22Rv1 (cell line): ENCODE measurements around the gene LYZL6.

Source experiments
- H3K27ac ChIP-seq: fragments of 450-650 bp; 2 replicates; pipeline ENCODE4 v1.5.1; 2017
- ZFX ChIP-seq: fragments of 450-650 bp; IDR thresholded peaks from 2 replicates; pipeline ENCODE4 v1.6.1; 2017; ENCODE audit warnings: antibody characterized with exemption, borderline replicate concordance
- TF ChIP-seq, protein P1 (sequence below): fragments of 450-650 bp; IDR thresholded peaks from 2 replicates; pipeline ENCODE4 v1.5.1; 2017; ENCODE audit warnings: mild to moderate bottlenecking

The LYZL6 gene, protein sequence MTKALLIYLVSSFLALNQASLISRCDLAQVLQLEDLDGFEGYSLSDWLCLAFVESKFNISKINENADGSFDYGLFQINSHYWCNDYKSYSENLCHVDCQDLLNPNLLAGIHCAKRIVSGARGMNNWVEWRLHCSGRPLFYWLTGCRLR

DNA sequence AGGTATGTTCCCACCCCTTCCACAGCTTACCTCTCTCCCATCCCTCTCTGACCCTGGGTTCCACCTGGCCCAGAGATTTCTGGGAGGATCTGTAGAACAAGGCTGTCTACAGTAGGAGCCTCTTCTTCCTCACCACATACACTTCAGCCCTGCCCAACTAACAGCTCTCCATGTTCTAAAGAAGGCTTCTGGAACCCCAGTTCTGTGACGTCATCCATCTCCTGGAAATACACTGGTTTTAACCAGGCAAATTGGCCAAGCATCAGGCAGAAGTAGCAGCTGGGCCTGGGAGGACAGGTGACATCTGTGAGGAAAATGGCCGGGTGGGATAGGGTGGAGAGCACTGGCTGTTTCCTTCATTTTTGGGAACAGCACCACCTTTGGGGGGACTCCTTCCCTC is at the start of gene LYZL6:
Gene LYZL6, minus strand, starts transcription at position 177 of the 400 bp plus-strand sequence. CDS start 4,357 bp downstream, outside the sequence.
- no peak for TF ChIP-seq ZFX
- TF ChIP-seq, protein P1, sequence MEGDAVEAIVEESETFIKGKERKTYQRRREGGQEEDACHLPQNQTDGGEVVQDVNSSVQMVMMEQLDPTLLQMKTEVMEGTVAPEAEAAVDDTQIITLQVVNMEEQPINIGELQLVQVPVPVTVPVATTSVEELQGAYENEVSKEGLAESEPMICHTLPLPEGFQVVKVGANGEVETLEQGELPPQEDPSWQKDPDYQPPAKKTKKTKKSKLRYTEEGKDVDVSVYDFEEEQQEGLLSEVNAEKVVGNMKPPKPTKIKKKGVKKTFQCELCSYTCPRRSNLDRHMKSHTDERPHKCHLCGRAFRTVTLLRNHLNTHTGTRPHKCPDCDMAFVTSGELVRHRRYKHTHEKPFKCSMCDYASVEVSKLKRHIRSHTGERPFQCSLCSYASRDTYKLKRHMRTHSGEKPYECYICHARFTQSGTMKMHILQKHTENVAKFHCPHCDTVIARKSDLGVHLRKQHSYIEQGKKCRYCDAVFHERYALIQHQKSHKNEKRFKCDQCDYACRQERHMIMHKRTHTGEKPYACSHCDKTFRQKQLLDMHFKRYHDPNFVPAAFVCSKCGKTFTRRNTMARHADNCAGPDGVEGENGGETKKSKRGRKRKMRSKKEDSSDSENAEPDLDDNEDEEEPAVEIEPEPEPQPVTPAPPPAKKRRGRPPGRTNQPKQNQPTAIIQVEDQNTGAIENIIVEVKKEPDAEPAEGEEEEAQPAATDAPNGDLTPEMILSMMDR = no peak

DNA sequence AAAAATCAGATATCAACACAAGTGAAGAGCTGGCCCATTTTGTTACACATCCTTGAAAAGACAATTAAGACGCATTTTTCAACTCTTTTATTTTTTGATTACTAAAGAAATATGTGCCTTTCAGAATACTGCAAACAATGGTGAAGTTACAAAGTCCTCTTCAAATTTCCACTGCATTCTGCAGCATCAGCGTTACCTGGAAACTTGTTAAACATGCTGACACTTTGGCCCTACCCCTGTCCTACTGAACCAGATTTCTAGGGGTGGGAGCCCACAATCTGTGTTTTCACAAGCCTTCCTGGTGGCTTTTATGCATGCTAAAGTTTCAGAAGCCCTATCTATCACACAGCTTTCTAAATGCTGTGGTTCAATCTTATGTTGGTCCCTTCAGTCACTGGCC is 47.6 kb upstream of the LYZL6 start:
- TF ChIP-seq ZFX = no peak
- TF ChIP-seq, protein P1 = no peak
- no peak overlapping the region for H3K27ac ChIP-seq

More for the DNA sequence above, at the start of gene LYZL6:
- no peak within 1 kb of the TSS for H3K27ac ChIP-seq

DNA sequence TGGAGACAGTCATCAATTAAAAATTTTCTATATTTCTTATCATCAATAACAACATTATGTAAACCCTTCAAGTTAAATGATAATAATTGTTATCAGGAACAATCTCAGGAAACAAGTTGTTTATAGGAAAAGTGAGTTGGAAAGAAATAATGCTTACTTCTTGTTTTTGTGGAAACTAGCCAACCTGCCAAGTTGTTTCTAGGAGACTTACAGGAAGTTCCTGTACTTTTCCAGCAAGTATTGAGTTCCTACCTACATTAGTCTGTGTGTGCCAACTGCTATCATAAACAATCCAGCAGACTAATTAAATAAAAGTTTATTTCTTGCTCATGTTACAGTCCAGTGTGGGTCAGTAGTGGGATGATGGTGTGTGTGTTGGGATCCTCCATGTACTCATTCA is 44.7 kb upstream of the LYZL6 start:
- H3K27ac ChIP-seq = no peak overlapping the region
- no peak for TF ChIP-seq ZFX
- TF ChIP-seq, protein P1 = no peak

DNA sequence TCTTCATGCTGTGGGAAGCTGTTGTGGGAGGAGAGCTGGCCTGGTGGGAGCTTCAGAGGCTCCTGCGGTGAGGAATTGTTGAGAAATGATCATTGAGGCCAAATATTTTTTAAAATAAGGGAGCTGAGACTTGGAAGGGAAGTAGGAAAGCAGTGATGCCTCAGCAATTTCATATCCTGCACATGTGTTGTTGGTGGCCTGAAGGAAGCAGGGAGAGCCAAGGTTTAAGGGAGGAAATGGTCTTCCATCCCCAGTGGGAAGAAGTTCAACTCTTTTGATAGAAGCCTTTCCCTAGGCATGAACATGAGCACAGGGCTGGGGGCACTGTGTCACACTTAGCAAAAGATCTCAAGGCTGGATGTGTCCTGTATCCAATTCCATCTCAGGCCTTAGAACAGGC is 43.1 kb upstream of the LYZL6 start, which contains the start of gene CCL14:
Gene CCL14, minus strand, starts transcription at position 87 of the 400 bp plus-strand sequence. Its CDS starts 80 bp downstream, at position 7.
- no peak for TF ChIP-seq ZFX
- TF ChIP-seq, protein P1 = no peak

DNA sequence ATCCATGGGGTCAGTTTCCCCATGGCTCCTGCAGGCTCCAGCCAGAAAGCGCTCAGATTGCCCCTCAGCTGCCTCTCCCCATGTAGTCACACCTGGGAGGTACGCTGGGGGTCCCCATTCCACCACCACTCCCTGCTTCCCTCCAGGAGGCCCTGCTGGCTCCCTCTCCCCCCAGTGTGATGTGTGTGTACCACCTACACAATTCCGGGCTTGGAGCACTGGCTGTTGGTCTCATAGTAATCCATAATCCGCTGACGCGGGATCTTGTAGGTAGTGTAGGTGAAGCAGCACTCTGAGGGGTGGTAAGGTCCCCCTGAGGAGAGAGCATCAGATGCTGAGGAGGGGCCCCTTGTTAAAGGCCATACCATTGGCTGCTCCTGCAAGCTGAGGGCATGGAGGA is 40.6 kb upstream of the LYZL6 start:
- H3K27ac ChIP-seq = no peak overlapping the region
- no peak for TF ChIP-seq ZFX
- TF ChIP-seq, protein P1 = no peak

More for the DNA sequence above, 43.1 kb upstream of the LYZL6 start, which contains the start of gene CCL14:
- H3K27ac ChIP-seq = no peak within 1 kb of the TSS

DNA sequence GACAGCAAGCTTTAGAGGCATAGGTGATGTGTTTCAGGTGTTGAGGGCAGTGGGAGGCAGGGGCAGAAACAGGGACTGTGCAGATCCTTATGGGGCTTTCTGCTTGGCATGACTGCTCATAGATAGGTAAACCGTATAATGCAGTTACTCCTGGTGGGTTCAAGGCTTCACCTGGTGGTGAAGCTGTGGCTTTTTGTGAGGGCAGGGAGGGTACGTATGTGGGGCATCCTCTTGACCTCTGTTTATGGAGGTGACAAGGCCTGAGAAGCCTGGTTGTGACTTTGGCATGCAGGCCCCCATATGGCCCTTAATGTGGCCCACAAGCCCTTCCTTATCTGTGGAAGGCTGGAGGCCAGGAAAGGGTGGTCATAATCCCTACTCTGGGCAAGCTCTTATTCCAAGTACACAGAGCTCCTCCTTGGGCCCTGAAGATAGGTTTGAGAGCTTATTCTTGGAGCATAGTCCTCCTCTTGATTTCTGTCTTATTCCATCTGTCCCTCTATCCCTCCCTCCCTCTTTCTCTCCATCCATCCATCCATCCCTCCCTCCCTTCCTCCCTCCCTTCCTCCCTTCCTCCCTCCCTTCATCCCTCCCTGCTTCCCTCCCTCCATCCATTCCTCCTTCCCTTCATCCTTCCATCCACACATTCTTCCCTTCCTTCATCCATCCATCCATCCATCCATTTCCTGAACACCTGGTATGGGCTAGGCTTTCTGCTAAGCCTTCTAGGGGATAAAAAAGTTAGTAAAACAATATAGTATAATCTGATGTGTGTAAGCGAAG is 39.1 kb upstream of the LYZL6 start:
- TF ChIP-seq, protein P1 = no peak
- TF ChIP-seq ZFX = no peak
- no peak overlapping the region for H3K27ac ChIP-seq

DNA sequence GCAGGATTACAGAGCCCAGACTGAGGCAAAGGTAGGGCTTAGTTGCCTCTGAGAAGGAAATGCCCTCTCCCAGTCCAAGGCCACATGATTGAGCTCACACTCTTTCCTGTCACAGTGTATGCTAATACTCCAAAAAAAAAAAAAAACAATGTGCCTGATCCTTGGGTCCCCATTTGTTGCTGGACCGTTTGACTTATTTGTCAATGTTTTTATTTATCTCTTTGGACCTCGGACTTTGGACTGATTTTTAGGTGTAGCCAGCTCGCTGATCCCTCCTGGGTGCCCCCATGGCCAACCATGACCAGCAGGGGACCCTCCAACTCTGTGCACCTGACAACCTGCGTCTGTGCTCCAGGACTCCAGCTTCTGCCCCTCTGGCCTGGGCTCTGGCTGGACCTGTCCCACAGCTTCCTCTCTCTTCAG is 38.4 kb upstream of the LYZL6 start:
- no peak overlapping the region for H3K27ac ChIP-seq
- TF ChIP-seq ZFX = no peak

DNA sequence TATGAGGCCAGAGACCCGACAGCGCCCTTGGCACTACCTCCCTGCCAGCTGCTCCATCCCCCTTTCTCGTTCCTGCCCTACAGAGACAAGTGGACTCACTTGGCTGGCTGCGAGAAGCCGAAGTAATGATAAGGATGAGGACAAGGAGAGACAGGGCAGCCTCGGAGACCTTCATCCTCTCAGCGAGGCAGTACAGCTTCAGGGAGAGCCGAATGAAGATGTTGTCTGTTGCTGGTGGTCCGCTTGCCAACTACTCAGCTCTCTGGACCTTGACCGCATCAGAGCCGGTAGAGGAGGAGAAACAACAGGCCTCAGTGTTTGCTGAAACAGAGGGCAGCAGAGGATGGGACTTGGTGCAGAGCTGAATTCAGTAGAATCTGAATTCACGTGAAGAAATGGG is 37.7 kb upstream of the LYZL6 start, which contains the start of gene CCL16:
Gene CCL16, minus strand, starts transcription at position 252 of the 400 bp plus-strand sequence. Its CDS starts 77 bp downstream, at position 175.
- H3K27ac ChIP-seq = no peak within 1 kb of the TSS
- TF ChIP-seq, protein P1 = no peak
- no peak for TF ChIP-seq ZFX
